AG04450 (cell line): Measurements from ENCODE around the gene DNAJB2. TPM values are rescaled to one million over a fixed set of nuclear protein-coding genes. Genes with fewer than 3 reads are reported as not detected.

ENCODE experiments used
- CTCF ChIA-PET: fragments of 300-600, 350-600 bp; formaldehyde crosslinking; extraction: SDS; loops from one replicate; lab custom pipeline; 2022; ENCODE audit warnings: antibody characterized with exemption, inconsistent platforms; lab: Charles Lee
- POLR2A ChIA-PET: fragments of 350-600 bp; formaldehyde crosslinking; extraction: SDS; loops from one replicate; lab custom pipeline; 2021; ENCODE audit warnings: antibody characterized with exemption, inconsistent platforms; lab: Yijun Ruan, JAX
- DNase-seq: peaks from one replicate; pipeline ENCODE4 v3.0.0-alpha.2; 2011; ENCODE audit warnings: low read depth, low spot score
- H3K27ac ChIP-seq: one replicate; pipeline ENCODE4 v1.5.1; 2012; ENCODE audit warnings: low read depth, low read length, control low read depth
- H3K27me3 ChIP-seq: one replicate; pipeline ENCODE4 v1.6.0; 2012; ENCODE audit warnings: low read length; ENCODE audit not compliant: control insufficient read depth, insufficient read depth
- H3K4me3 ChIP-seq: 2 replicates; pipeline ENCODE4 v1.5.1; 2011; ENCODE audit warnings: mild to moderate bottlenecking, low read depth, low read length, control low read depth
- H3K9me3 ChIP-seq: 2 replicates; pipeline ENCODE4 v1.5.1; 2012; ENCODE audit warnings: low read length; ENCODE audit not compliant: control insufficient read depth, insufficient read depth
- CTCF ChIP-seq: IDR thresholded peaks from 2 replicates; pipeline ENCODE4 v1.5.1; 2011; ENCODE audit warnings: low read depth, low read length, control low read depth, inconsistent platforms
- polyA plus RNA-seq: library from polyadenylated mRNA; depleted of rRNA; stranded (reverse); fragments of >200 nt; gene quantifications from 2 replicates; pipeline ENCODE4 v1.2.3, GENCODE V29; 2011

DNAJB2 gene
- polyA plus RNA-seq, 1 experiment = 40.6 TPM

GRCh38 chr2:219289195-219289536, 10.0 kb downstream of the DNAJB2 start:
- CTCF ChIA-PET = interaction anchor here (1.6 kb wide), 1 partner anchor 130 kb away, joined by 3 read pairs; no protein-coding TSS in a partner anchor
- Histone ChIP-seq H3K27me3 (no peaks in the 10 kb centered on the region), H3K9me3 (no peaks in the 10 kb centered on the region), H3K27ac (peak overlapping the region; percentile 89), H3K4me3 (no peak overlapping the region)
- TF ChIP-seq CTCF = no peak
- POLR2A ChIA-PET = interaction anchor here (2.5 kb wide), 1 partner anchor 10 kb away, joined by 8 read pairs; the partner anchor contains the start of gene DNAJB2
- DNase-seq = no peak

GRCh38 chr2:219289537-219290361, 10.6 kb downstream of the DNAJB2 start:
- DNase-seq = peak; percentile 86
- Histone ChIP-seq H3K4me3 (no peak overlapping the region), H3K27ac (peak overlapping the region; percentile 89), H3K9me3 (no peaks in the 10 kb centered on the region), H3K27me3 (no peaks in the 10 kb centered on the region)
- TF ChIP-seq CTCF = no peak
- CTCF ChIA-PET = interaction anchor here (1.0 to 2.3 kb wide), 3 partner anchors 10 to 130 kb away, joined by 3 to 7 read pairs (median 6); no protein-coding TSS in a partner anchor
- POLR2A ChIA-PET = interaction anchor here (2.5 kb wide), 1 partner anchor 11 kb away, joined by 8 read pairs; the partner anchor contains the start of gene DNAJB2

- H3K4me3 ChIP-seq = no peak overlapping the region
- no peaks in the 10 kb centered on the region for H3K9me3 ChIP-seq
- CTCF ChIA-PET = interaction anchor here (1.0 to 2.3 kb wide), 2 partner anchors 9 to 13 kb away, joined by 6 to 7 read pairs; no protein-coding TSS in a partner anchor
- H3K27ac ChIP-seq = no peak overlapping the region
- no peak for TF ChIP-seq CTCF
- no peak for DNase-seq
- H3K27me3 ChIP-seq = no peaks in the 10 kb centered on the region
- POLR2A ChIA-PET = interaction anchor here (2.5 kb wide), 1 partner anchor 11 kb away, joined by 8 read pairs; the partner anchor contains the start of gene DNAJB2
These were observed 11.4 kb downstream of the DNAJB2 start for GRCh38 chr2:219290381-219291171.

- ChIA-PET CTCF (interaction anchor here (1.3 to 12.4 kb wide), 5 partner anchors 8 to 132 kb away, joined by 3 to 131 read pairs (median 7); partner anchors contain the start of genes NHEJ1 and ZFAND2B), POLR2A (interaction anchor here (0.7 to 2.5 kb wide), 2 partner anchors 12 to 62 kb away, joined by 3 to 8 read pairs; partner anchors contain the start of genes ANKZF1, ATG9A and DNAJB2)
- Histone ChIP-seq H3K4me3 (no peak overlapping the region), H3K27ac (no peak overlapping the region), H3K27me3 (no peaks in the 10 kb centered on the region), H3K9me3 (no peaks in the 10 kb centered on the region)
- no peak for DNase-seq
- no peak for TF ChIP-seq CTCF
These were observed 12.2 kb downstream of the DNAJB2 start for GRCh38 chr2:219291394-219291793.
